GM18519 (cell line): ENCODE data around the gene TMEM222.
"Not testable (repeated sequence)": the region's sequence is repeated elsewhere in the genome, so short reads cannot be mapped to it uniquely, and the experiment has no call there.

Experiments used
- ATAC-seq: cut with Tn5 transposase; IDR thresholded peaks from one replicate; pipeline ENCODE4 v1.9.1; 2021; ENCODE audit warnings: mild to moderate bottlenecking, moderate library complexity; ENCODE audit not compliant: unreplicated experiment, low FRiP score

Gene TMEM222, protein sequence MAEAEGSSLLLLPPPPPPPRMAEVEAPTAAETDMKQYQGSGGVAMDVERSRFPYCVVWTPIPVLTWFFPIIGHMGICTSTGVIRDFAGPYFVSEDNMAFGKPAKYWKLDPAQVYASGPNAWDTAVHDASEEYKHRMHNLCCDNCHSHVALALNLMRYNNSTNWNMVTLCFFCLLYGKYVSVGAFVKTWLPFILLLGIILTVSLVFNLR

DNA sequence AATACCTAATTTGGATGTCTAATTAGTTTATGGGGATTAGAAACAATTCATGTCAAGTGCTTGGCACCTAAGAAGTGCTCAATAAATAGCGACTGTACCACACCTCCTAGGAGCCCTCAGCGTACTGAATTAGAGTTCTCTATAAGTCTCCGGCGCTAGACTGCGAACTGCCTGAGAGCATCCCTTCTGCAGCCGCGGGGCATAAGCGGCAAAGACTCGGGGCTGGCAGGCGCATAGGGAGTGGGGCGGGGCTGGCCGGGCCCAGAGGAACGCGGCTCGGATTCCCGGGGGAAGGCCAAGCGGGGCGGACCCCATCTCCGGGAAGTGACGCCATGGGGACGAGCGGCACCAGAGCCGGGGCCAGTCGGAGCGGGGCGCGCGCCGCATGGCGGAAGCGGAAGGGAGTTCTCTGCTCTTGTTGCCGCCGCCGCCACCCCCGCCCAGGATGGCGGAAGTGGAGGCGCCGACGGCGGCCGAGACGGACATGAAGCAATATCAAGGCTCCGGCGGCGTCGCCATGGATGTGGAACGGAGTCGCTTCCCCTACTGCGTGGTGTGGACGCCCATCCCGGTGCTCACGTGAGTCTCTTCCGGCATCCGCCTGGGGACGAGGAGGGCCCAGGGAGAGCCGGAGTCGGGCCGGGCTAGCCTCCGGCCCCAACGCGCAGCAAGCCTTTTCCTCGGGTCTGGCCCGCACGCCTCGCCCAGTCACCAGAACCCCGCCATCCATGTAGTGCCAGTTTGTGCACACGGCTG, at the start of gene TMEM222:
Gene TMEM222, plus strand, starts transcription at position 351 of the 756 bp plus-strand sequence. Its CDS starts 35 bp downstream, at position 386.
- ATAC-seq: peak; percentile 70

DNA sequence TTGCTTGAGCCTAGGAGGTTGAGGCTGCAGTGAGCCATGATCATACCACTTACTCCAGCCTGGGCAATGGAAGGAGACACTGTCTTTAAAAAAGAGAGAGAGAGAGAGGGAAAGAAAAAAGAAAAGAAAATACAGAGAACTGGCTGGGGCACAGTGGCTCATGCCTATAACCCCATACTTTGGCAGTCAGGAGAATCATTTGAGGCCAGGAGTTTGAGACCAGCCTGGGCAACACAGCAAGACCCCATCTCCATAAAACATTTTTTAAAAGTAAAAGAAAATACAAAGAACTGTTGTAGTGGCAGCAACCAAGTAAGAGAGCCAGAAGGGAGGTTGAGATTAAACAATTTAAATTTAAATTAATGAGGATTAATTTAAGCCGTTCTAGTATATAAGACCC, 47.8 kb upstream of the TMEM222 start:
- no peak for ATAC-seq

DNA sequence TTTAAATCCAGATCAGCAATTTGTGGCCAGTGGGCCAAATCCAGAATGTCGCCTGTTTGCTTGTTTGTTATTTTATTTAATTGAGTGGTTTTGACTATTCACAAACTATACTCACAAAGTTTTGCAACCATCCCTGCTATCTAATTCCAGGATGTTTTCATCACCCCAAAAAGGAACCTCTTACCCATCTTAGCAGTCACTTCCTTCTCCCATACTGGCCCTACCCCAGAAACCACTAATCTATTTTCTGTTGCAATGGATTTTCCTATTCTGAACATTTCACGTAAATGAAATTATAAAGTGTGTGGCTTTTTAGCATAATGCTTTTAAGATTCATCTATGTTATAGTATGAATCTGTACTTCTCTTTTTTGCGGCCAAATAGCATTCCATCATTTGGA, 46.3 kb upstream of the TMEM222 start:
- no peak for ATAC-seq

DNA sequence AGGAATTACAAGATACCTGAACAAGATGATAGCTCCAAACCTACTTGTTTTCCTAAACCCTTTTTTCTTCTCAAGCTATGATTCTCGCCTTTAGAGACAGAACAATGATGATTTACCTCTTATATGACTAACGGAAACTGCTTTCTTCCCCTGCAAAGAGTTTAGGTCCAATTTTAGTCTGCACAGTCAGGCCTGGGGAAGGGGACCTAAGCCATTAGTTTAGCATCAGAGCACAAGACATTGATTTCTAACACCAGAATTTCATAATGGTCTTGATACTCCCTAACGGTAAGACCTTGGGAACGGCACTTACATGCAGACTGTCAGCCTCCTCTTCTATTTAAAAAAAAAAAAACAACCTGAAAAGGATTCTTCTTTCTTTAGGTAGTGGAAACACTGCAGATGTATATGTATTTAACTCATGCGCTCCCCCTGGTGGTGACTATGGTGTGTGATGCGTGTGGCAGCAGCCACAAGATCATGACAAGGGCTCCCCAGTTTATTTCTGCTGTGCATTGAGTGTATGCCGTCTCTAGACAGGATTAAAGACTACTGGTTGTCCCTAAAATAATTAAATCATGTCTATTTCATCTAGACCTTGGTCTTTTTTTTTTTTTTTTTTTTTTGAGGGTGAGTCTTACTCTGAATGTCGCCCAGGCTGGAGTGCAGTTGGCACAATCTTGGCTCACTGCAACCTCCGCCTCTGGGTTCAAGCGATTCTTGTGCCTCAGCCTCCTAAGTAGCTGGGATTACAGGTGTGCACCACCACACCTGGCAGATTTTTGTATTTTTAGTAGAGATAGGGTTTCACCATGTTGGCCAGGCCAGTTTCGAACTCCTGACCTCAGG, 37.3 kb upstream of the TMEM222 start:
- no peak for ATAC-seq

DNA sequence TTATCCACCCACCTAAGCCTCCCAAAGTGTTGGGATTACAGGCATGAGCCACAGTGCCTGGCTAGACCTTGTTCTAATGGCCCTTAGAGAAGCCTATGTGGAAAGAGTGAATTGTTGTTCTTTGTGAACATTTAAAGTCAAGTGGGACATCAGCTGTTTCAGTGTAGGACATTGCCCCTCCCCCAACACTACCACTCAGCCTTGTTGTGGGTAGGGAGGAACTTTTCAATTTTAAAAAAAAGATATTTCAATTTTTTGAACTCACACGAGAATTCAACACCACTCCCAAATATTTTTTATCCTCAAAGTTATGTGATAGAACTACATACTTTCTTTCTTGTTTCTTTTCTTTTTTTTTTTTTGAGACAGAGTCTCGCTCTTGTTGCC, 36.7 kb upstream of the TMEM222 start:
- ATAC-seq: no peak

DNA sequence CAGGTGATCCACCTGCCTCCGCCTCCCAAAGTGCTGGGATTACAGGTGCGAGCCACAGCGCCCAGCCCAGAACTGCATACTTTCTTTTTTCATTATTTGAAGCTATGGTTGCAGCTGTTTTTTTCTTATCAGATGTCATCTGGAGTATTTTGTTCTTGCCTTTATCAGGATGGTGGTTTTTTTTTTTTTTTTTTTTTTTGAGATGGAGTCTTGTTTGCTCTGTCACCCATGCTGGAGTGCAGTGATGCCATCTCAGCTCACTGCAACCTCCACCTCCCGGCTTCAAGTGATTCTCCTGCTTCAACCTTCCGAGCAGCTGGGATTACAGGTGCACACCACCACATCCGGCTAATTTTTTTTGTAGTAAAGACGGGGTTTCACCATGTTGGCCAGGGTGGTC, 36.1 kb upstream of the TMEM222 start:
- ATAC-seq: not testable (repeated sequence)

DNA sequence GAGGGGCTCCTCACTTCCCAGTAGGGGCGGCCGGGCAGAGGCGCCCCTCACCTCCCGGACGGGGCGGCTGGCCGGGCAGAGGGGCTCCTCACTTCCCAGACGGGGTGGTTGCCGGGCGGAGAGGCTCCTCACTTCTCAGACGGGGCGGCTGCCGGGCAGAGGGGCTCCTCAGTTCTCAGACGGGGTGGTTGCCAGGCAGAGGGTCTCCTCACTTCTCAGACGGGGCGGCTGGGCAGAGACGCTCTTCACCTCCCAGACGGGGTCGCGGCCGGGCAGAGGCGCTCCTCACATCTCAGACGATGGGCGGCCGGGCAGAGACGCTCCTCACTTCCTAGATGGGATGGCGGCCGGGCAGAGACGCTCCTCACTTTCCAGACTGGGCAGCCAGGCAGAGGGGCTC, 32.8 kb upstream of the TMEM222 start:
- ATAC-seq: not testable (repeated sequence)

DNA sequence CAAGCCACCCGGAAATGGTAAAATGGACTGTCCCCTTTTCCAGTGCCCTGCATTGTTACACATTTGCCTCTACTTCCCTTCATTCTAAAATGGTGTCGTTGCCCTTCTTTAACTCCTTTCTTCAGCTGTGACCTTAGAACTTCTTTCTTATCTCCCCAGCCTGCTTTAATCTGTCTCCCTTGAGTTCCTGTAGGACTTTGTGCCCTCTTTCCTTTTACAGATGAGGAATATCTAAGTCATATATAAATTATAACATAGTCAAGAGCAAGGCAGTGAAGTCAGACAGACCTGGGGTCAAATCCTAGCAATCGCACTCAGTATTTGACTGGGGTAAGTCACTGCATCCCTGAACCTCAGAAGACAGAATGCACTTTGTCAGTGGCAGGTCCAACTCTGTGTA, 31.4 kb upstream of the TMEM222 start:
- ATAC-seq: no peak

DNA sequence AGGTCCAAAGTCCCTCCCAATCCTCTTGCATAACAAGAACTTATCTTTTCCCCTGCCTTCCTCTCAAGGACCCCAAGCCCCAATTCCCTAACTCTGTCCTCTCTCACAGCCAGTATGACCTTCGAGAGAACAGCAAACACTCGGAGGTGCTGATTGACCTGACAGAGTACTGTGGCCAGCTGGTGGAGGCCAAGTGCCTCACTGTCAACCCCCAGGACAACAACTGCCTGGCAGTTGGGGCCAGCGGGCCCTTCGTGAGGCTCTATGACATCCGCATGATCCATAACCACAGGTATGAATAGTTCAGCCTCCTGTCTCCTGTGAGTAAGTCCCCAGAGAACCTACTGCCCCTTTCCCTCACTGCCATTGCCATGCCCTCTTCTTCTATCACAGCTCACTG, 29.9 kb upstream of the TMEM222 start:
- no peak for ATAC-seq

DNA sequence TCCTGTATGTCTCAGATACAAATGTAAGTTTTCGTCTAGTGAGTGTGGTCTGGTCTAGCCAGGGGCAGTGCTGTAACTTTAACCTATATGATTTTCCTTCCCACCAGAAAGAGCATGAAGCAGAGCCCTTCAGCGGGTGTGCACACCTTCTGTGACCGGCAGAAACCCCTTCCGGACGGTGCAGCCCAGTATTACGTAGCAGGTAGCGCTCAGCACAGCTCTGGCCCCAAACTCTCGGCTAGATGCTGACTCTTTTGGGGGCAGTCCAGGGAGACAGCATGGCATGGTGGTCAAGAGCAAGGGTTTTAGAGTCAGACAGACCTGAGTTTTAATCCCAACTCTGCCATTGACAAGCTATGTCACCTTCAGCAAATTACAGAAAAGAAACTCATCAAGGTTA, 28.0 kb upstream of the TMEM222 start:
- no peak for ATAC-seq

DNA sequence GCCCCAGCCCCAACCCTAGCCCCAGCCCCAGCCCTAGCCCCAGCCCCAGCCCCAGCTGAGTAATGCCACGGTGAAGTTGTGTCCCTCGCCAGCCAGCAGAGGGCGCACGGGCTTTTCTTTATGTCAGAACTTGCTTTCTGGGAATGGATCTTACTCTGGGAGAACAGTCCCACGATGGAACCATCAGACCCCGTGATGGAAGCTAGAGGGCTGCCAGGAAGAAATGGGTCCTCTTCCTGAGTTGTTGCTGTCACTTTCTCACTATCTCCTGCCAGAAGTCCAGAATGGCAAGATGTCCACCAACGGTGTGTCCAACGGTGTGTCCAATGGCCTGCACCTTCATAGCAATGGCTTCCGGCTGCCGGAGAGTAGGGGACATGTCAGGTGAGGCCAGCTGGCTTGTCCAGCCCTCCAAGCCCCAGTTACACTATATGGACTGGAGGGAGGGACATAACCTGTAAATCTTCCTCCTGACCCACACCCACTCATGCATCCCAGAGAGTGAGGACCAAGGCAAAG, 25.1 kb upstream of the TMEM222 start:
- no peak for ATAC-seq

DNA sequence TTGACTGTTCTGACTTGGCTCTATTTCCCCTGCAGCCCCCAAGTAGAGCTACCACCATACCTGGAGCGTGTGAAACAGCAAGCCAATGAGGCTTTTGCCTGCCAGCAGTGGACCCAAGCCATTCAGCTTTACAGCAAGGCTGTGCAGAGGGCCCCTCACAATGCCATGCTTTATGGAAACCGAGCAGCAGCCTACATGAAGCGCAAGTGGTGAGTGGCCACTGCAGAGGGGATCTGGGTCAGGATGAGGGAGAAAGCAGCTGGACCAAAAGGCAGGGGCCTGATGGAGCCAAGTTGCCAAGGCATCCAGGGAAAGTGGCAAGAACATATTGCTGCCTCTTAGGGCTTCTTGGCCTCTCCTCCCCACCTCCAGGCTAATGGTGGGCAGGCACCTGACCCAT, 24.1 kb upstream of the TMEM222 start:
- no peak for ATAC-seq

DNA sequence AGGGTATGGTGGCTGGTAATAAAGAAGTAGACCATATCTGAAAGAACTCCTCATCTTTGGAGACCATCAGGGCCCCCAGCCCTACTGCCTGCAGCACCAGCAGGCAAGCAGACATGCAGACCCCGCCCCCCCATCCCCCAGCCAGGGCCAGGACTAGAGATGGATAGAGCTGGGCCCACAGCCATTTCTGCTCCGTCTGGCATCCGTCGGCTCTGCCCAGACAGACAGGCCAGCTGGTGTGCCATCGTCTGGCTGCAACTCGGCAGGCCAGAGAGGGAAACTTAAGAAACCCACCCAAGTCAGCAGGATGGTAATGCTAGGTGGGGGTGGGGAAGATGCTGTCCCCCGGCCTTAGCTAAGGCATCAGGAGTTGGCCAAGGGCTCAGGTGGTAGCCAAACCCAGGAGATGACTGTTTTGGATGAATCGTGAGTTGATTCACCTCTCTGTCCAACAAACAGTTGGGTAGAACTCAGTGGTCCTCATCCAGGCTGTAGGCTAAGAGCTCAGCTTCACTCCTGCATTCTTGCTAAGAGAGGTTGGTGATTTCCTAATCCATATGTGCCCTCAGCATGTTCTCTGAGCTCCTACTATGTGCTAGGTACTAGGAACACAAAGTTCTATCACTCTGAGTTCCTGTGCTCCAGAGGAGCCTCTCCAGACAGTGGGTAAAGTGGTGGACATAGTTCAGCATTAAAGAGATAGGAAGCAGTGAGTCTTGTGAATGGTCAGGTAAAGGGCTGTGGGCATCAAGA, 23.2 kb upstream of the TMEM222 start:
- ATAC-seq: no peak

DNA sequence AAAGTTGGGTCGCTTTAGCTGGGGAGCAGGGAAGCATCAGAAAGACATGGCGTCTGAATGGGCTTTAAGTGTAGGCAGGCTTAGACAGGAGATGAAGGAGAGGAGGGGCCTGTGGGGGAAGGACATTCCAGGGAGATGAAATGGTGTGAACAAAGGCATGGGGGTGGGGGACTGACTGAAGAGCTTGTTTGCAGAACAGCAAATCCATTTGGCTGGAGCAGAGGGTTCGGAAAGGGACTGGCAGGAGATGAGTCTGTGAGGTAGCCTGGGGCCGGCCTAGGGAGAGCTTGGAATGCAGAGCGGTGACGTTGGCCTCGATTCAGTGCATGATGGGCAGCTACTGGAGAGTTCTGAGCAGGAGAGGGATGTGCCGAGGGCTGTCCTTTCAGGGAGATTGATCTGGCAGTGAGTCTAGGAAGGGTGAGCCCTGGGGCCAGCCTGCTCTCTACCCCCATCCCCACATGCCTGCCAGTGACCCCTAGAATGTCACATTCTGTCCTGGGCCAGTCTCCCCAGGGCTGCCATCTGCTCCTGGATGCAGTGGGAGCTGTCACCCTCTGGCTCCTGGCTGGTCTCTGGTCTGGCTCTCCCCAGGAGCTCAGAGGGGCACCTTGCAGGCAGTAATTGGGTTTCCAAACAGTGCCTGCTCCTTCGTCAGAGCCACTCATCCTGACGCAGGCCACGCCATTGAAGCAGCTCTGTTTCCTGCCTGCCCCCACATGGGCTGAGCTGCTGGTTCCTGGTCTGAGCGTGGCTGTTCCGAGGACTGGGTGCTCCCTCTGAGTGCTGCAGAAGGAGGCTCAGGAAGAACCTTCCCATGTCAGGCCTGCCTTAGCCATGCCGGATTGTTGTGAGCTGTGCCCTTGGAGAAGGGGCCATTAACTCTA, 22.3 kb upstream of the TMEM222 start:
- no peak for ATAC-seq

DNA sequence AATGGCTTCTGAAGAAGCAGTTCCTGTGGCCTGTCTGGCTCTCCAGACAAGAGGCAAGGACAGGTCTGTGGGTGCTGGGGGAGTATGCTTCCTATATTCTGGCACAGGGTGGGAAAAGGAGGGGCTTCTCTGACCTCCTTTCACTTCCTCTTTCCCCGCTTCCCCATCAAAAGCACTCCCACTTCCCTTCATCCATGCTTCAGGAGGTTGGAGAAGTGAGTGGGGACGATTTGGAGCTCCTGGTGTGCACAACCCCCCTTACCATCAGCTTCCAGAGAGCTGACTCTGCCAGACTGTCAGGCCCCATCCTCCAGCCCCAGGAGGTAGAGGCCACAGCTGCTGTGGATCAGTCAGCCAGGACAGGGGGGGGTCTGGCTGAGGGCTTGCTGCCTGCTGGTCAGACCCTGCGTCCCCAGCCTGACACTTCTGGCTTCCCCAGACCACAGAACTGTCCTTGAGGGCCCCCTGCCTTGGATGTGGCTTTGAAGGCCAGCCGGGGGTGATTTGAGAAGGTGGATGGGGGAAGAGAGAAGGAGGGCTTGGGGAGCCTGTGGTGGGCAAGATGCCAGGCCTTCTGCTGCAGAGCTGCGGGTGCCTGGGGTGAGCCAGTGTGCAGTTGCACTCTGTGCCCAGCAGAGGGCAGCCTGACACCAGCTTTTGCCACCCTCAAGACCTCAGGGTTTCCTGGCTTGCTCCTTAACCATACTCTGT, 21.5 kb upstream of the TMEM222 start:
- ATAC-seq: no peak

DNA sequence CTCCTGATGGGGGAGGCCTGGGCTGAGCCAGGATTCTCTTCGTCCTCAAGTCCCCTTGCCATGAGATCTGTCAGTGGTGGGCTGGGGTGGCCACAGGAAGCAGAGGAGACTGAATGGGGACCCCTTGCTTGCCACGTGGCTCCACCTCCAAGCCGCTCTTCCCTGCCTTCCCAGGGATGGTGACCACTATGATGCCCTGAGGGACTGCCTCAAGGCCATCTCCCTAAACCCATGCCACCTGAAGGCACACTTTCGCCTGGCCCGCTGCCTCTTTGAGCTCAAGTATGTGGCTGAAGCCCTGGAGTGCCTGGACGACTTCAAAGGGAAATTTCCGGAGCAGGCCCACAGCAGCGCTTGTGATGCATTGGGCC, 20.9 kb upstream of the TMEM222 start:
- no peak for ATAC-seq

DNA sequence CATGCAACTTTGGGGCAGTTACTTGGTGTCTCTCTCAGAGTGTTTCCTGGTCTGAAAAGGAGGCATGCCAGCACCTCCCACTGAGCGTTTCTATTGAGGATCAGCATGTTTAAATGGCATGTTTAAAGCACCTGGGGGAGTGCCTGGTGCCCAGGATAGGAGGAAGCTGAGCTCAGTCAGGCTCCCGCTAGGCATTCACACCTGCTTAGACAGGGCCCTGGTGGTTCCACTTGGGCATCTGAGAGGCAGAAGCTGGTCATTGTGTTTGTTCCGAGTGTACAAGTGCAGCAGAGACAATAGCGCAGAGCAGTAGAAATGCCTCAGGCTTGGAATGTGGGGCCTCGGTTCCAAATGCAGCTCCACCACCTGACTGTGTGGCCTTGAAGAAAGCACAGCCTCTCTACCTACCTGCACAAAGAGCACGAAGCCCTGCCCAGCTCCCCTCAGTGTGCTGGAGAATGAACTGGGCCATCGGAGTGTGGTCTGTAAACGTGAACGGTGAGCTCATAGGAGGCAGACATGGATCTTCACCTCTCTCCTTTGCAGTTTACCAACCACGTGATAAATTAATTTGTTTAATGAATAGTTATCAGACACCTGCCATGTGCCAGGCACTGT, 20.3 kb upstream of the TMEM222 start:
- no peak for ATAC-seq

DNA sequence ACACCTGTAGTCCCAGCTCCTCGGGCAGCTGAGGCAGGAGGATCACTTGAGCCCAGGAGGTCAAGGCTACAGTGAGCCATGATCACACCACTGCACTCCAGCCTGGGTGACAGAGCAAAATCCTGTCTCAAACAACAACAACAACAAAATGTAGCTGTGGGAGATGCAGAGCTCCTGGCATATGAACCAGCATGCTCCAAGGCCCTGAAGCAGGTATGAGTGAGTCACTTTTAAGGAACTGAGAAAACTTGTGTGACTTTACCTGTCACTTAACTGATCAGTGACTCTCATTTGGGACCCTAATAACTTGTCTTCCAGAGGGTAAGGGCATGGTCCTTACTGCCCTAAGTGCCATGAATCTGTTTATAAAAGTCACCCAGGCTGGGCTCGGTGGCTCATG, 19.4 kb upstream of the TMEM222 start:
- no peak for ATAC-seq

DNA sequence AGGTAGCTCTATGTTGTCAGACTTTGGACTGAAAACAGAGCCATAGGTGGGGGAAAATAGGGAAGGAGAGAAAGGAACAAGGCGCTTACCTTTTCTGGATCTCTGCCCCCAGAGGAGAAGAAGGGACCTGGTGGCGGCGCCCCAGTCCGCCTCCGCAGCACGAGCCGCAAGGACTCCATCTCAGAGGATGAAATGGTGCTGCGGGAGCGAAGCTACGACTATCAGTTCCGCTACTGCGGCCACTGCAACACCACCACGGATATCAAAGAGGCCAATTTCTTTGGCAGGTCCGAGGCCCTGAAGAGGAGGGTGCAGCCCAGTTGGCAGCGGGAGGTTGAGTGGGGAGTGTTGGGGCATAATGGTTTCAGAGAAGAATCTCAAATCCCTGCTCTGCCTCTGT, 18.5 kb upstream of the TMEM222 start:
- ATAC-seq: no peak
